Urinary bladder (tissue), 4 donors: ENCODE data around the gene MAP6D1. TPM values are rescaled to one million over a fixed set of nuclear protein-coding genes. Genes with fewer than 3 reads are reported as not detected.
"Not testable (repeated sequence)": the region's sequence is repeated elsewhere in the genome, so short reads cannot be mapped to it uniquely, and the experiment has no call there.

Source experiments
- DNase-seq: peaks from one replicate; pipeline ENCODE4 v3.0.0-alpha.2; 2015; ENCODE audit errors: extremely low spot score
- H3K27ac ChIP-seq: one replicate; pipeline ENCODE4 v1.5.1; 2013; ENCODE audit warnings: low read depth, mild to moderate bottlenecking, moderate library complexity
- H3K36me3 ChIP-seq: one replicate; pipeline ENCODE4 v1.6.1; 2013; ENCODE audit warnings: mild to moderate bottlenecking, moderate library complexity; ENCODE audit not compliant: insufficient read depth
- H3K4me1 ChIP-seq: one replicate; pipeline ENCODE4 v1.6.1; 2013; ENCODE audit warnings: mild to moderate bottlenecking, moderate library complexity; ENCODE audit not compliant: insufficient read depth
- H3K4me3 ChIP-seq: one replicate; pipeline ENCODE4 v1.5.1; 2013; ENCODE audit warnings: low read depth, low read length
- WGBS: extraction: QIAGEN DNeasy Blood & Tissue Kit; methylation state at CpG from one replicate; pipeline ENCODE4 v1.1.7; 2013; 5-methylcytosine and 5-hydroxymethylcytosine counted together
- polyA plus RNA-seq: library from polyadenylated mRNA; stranded (reverse); fragments of 200-250 nt; gene quantifications from one replicate; pipeline ENCODE4 v1.2.3, GENCODE V29; 2013
- total RNA-seq: library from RNA; depleted of rRNA; stranded (reverse); fragments of >200 nt; gene quantifications from one replicate; pipeline ENCODE4 v1.2.3, GENCODE V29; 2014
- donor health status: healthy with polysubstance abuse.
- donor health status: healthy.

The MAP6D1 gene
- total and polyA plus RNA-seq, 2 donors = 1.2 to 2.0 TPM

- H3K27ac ChIP-seq = no peak overlapping the region
- peaks cover 12% of the 10 kb centered on the region for H3K36me3 ChIP-seq
- H3K4me1 ChIP-seq = no peaks in the 10 kb centered on the region
- WGBS = 80% methylated on average over 8 of the region's 8 CpGs
- no peak overlapping the region for H3K4me3 ChIP-seq
- no peak for DNase-seq
Measured at GRCh38 chr3:183800243-183800863, 25.0 kb downstream of the MAP6D1 start.

- DNase-seq = no peak
- H3K4me1 ChIP-seq = no peaks in the 10 kb centered on the region
- WGBS = 80% methylated on average over 5 of the region's 5 CpGs
- H3K27ac ChIP-seq = no peak overlapping the region
- no peak overlapping the region for H3K4me3 ChIP-seq
- H3K36me3 ChIP-seq = peaks cover 12% of the 10 kb centered on the region
Measured at GRCh38 chr3:183799461-183799860, 25.9 kb downstream of the MAP6D1 start.

- H3K4me3 ChIP-seq = no peak overlapping the region
- peaks cover 10% of the 10 kb centered on the region for H3K36me3 ChIP-seq
- peaks cover 1% of the 10 kb centered on the region for H3K4me1 ChIP-seq
- no peak for DNase-seq
- WGBS = 91% methylated on average over 9 of the region's 9 CpGs
- no peak overlapping the region for H3K27ac ChIP-seq
Measured at GRCh38 chr3:183797996-183798395, 27.4 kb downstream of the MAP6D1 start.

GRCh38 chr3:183796372-183796771 lies 29.0 kb downstream of the MAP6D1 start:
- 96% methylated on average over 6 of the region's 6 CpGs for WGBS
- peaks cover 10% of the 10 kb centered on the region for H3K36me3 ChIP-seq
- H3K27ac ChIP-seq = no peak overlapping the region
- no peak for DNase-seq
- H3K4me1 ChIP-seq = peaks cover 1% of the 10 kb centered on the region
- H3K4me3 ChIP-seq = no peak overlapping the region

GRCh38 chr3:183794452-183794851 lies 30.9 kb downstream of the MAP6D1 start:
- 91% methylated on average over 4 of the region's 4 CpGs for WGBS
- no peak overlapping the region for H3K4me3 ChIP-seq
- DNase-seq = no peak
- peaks cover 1% of the 10 kb centered on the region for H3K4me1 ChIP-seq
- H3K27ac ChIP-seq = no peak overlapping the region
- H3K36me3 ChIP-seq = peaks cover 4% of the 10 kb centered on the region

GRCh38 chr3:183792976-183793375 lies 32.4 kb downstream of the MAP6D1 start:
- DNase-seq = no peak
- Histone ChIP-seq H3K4me1 (peaks cover 1% of the 10 kb centered on the region), H3K4me3 (no peak overlapping the region), H3K27ac (no peak overlapping the region), H3K36me3 (no peaks in the 10 kb centered on the region)
- WGBS = 90% methylated on average over 6 of the region's 6 CpGs

- H3K27ac ChIP-seq = no peak overlapping the region
- H3K4me3 ChIP-seq = no peak overlapping the region
- WGBS = 95% methylated on average over 16 of the region's 16 CpGs
- H3K4me1 ChIP-seq = peaks cover 1% of the 10 kb centered on the region
- no peak for DNase-seq
- peaks cover 8% of the 10 kb centered on the region for H3K36me3 ChIP-seq
Measured at GRCh38 chr3:183790700-183791099, 34.7 kb downstream of the MAP6D1 start.

- H3K4me1 ChIP-seq = peaks cover 1% of the 10 kb centered on the region
- DNase-seq = no peak
- H3K4me3 ChIP-seq = no peak overlapping the region
- no peak overlapping the region for H3K27ac ChIP-seq
- 93% methylated on average over 4 of the region's 4 CpGs for WGBS
- H3K36me3 ChIP-seq = peaks cover 8% of the 10 kb centered on the region
Measured at GRCh38 chr3:183789826-183790225, 35.6 kb downstream of the MAP6D1 start.

- H3K36me3 ChIP-seq = peaks cover 12% of the 10 kb centered on the region
- DNase-seq = not testable (repeated sequence)
Measured at GRCh38 chr3:183784503-183784902, 40.9 kb downstream of the MAP6D1 start.

GRCh38 chr3:183782576-183783276 lies 42.7 kb downstream of the MAP6D1 start:
- DNase-seq = no peak
- H3K4me1 ChIP-seq = no peaks in the 10 kb centered on the region
- no peak overlapping the region for H3K27ac ChIP-seq
- 86% methylated on average over 7 of the region's 7 CpGs for WGBS
- H3K36me3 ChIP-seq = peaks cover 12% of the 10 kb centered on the region
- H3K4me3 ChIP-seq = no peak overlapping the region

More at GRCh38 chr3:183784503-183784902, 40.9 kb downstream of the MAP6D1 start:
- not testable (repeated sequence) for H3K4me3 ChIP-seq, H3K27ac ChIP-seq, H3K4me1 ChIP-seq
- 90% methylated on average over 10 of the region's 10 CpGs for WGBS

- no peak for DNase-seq
- Histone ChIP-seq H3K4me3 (no peak overlapping the region), H3K4me1 (no peaks in the 10 kb centered on the region), H3K36me3 (peaks cover 7% of the 10 kb centered on the region), H3K27ac (no peak overlapping the region)
- 96% methylated on average over 6 of the region's 6 CpGs for WGBS
Measured at GRCh38 chr3:183781246-183781645, 44.1 kb downstream of the MAP6D1 start.

GRCh38 chr3:183779896-183780465 lies 45.4 kb downstream of the MAP6D1 start:
- no peaks in the 10 kb centered on the region for H3K4me1 ChIP-seq
- H3K27ac ChIP-seq = no peak overlapping the region
- 87% methylated on average over 14 of the region's 14 CpGs for WGBS
- H3K4me3 ChIP-seq = no peak overlapping the region
- peaks cover 4% of the 10 kb centered on the region for H3K36me3 ChIP-seq
- no peak for DNase-seq

GRCh38 chr3:183777016-183777618 lies 48.3 kb downstream of the MAP6D1 start:
- no peak overlapping the region for H3K27ac ChIP-seq
- peaks cover 4% of the 10 kb centered on the region for H3K36me3 ChIP-seq
- WGBS = 91% methylated on average over 4 of the region's 4 CpGs
- no peaks in the 10 kb centered on the region for H3K4me1 ChIP-seq
- DNase-seq = no peak
- H3K4me3 ChIP-seq = no peak overlapping the region

- not testable (repeated sequence) for H3K4me1 ChIP-seq, H3K4me3 ChIP-seq, DNase-seq, H3K36me3 ChIP-seq, H3K27ac ChIP-seq
- 81% methylated on average over 5 of the region's 5 CpGs for WGBS
Measured at GRCh38 chr3:183776451-183776850, 48.9 kb downstream of the MAP6D1 start.
